ENCODE data around the gene ITSN2. TPM values are rescaled to one million over a fixed set of nuclear protein-coding genes. Genes with fewer than 3 reads are reported as not detected.

ITSN2 gene
- total and polyA plus RNA-seq, 12 donors = 35.1 to 108 (median 59.8) TPM

DNA sequence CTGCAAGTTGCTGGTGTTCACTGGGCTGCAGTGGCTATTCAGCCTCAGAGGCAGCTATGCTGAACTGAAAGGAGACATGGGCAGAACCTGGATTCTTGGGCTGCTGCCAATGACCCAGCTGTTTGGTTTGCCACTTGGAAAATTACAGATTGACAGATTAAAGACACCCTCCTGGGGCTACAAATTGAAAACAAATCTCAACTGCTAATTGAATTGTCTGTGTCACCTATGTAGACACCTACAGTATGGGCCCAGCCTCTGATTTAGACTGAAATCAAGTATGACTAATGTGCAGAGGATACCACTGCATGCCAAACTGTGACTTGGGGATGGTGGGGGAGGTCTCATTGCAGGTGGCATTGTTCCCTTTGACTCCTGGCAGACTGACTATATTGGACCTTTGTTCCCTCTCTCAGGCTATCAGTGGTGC, 42.8 kb downstream of the ITSN2 start:
- Histone ChIP-seq H3K4me1 (replicated peaks in 1 of 2) (peaks cover 6 to 18% of the 10 kb centered on the region in 2 donors), H3K27ac (no peak overlapping the region), H3K9me3 (replicated peaks in 1 of 3) (no peaks in the 10 kb centered on the region), H3K4me3 (no peak overlapping the region), H3K36me3 (replicated peaks in 1 of 2) (no peaks in the 10 kb centered on the region), H3K27me3 (no peaks in the 10 kb centered on the region)
- peak in 5 of 7 donors; percentile 18 to 84 (median 51) for DNase-seq
- TF ChIP-seq, protein P1, sequence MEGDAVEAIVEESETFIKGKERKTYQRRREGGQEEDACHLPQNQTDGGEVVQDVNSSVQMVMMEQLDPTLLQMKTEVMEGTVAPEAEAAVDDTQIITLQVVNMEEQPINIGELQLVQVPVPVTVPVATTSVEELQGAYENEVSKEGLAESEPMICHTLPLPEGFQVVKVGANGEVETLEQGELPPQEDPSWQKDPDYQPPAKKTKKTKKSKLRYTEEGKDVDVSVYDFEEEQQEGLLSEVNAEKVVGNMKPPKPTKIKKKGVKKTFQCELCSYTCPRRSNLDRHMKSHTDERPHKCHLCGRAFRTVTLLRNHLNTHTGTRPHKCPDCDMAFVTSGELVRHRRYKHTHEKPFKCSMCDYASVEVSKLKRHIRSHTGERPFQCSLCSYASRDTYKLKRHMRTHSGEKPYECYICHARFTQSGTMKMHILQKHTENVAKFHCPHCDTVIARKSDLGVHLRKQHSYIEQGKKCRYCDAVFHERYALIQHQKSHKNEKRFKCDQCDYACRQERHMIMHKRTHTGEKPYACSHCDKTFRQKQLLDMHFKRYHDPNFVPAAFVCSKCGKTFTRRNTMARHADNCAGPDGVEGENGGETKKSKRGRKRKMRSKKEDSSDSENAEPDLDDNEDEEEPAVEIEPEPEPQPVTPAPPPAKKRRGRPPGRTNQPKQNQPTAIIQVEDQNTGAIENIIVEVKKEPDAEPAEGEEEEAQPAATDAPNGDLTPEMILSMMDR (IDR thresholded peaks at IDR 0.05) = no peak
- TF ChIP-seq POLR2A (IDR thresholded peaks at IDR 0.05) = no peak
- intact Hi-C loops (cut with DNase I) = no loop called here

DNA sequence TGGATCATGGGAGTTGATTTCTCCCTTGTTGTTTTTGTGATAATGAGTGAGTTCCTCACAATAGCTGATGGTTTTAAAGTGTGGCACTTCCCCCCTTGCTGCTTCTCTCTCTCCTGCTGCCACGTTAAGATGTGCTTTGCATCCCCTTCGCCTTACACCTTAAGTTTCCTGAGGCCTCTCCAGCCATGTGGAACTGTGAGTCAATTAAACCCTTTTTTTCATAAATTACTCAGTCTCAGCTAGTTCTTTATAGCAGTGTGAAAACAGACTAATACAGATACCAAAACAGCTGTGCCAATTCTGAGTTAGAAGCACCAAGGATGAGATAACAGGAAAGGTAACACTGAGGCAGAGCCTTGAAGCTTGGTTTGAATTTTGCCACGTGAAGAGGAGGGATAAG, 44.7 kb downstream of the ITSN2 start:
- Histone ChIP-seq H3K9me3 (replicated peaks in 1 of 3) (no peaks in the 10 kb centered on the region), H3K4me1 (replicated peaks in 1 of 2) (peaks cover 6 to 18% of the 10 kb centered on the region in 2 donors), H3K36me3 (replicated peaks in 1 of 2) (no peaks in the 10 kb centered on the region), H3K4me3 (no peak overlapping the region), H3K27ac (no peak overlapping the region), H3K27me3 (no peaks in the 10 kb centered on the region)
- WGBS, 4 donors = 74 to 86% (median 77%) methylated on average over 3 of the region's 3 CpGs
- no peak for DNase-seq
- intact Hi-C loops (cut with DNase I) = no loop called here
- TF ChIP-seq, protein P1 (IDR thresholded peaks at IDR 0.05) = no peak
- no peak for TF ChIP-seq POLR2A (IDR thresholded peaks at IDR 0.05)

DNA sequence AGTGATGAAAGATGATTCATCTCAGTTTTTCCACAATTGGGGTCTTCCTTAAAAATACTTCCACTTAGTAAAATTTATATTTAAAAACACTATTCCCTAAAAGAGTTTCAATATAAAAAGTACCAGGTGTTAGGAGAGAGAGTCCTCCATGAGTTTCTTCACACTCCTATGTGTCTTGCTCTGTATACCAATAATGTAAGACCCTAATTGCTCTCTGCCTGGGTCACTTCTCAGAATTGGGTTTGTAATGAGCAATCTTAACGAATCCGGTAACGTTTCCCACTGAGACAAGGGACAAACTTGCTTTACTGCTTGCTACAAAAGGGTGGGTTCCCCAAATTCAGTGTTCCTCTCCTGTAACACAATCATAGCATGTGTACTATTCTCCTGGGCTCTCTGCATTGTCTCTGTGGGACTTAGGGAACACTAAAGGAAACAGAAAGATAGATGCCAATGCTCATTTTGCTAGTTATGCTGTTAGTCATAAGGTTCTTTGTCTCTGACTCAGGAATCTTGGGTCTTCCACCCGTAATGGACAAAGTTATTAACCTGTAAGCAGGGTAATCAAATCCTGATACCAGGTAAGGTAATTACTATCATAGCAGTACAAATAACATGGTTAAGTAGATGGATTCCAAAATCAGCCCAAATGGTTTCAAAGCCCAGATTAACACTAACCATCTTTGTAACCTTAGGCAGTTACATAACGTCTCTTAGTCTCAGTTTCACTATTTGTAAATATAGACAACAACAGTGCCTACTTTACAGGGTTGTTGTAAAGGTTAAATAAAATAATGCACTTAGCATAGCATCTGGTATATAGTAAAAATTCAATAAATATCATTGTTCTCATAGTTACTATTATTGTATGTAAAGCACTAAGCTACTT, 46.3 kb downstream of the ITSN2 start:
- Histone ChIP-seq H3K4me3 (no peak overlapping the region), H3K27ac (no peak overlapping the region), H3K36me3 (replicated peaks in 1 of 2) (peaks cover 0 to 13% of the 10 kb centered on the region in 2 donors), H3K27me3 (no peaks in the 10 kb centered on the region), H3K9me3 (replicated peaks in 1 of 3) (no peaks in the 10 kb centered on the region), H3K4me1 (replicated peaks in 1 of 2) (peaks cover 6 to 18% of the 10 kb centered on the region in 2 donors)
- intact Hi-C loops (cut with DNase I) = no loop called here
- no peak for DNase-seq
- TF ChIP-seq, protein P1 (IDR thresholded peaks at IDR 0.05) = no peak
- TF ChIP-seq POLR2A (IDR thresholded peaks at IDR 0.05) = no peak
- 86 to 91% (median 89%) methylated on average over 5 of the region's 5 CpGs for WGBS, 4 donors

DNA sequence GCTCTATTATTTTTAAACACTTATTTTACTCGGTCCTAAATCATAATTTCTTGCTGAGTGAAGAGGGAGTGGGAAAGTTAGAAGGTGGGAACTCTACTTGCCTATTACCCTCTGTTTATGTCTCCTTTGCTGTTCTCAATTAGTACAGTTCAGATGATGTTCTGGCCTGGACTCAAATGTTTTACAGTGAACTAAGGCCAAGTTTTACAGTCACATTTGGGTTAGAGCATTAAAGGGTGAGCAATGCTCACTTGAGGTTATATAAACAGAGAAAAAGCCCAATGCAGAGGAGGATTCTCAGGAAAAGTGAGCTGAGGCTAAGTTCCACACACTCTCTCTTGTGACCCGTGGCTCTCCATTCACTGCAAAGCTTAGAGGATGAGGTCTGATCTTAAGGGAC, 52.4 kb downstream of the ITSN2 start:
- Histone ChIP-seq H3K36me3 (replicated peaks in 1 of 2) (peaks cover 0 to 43% of the 10 kb centered on the region in 2 donors), H3K27me3 (no peaks in the 10 kb centered on the region), H3K9me3 (replicated peaks in 1 of 3) (no peaks in the 10 kb centered on the region), H3K4me1 (replicated peaks in 1 of 2) (peaks cover 15 to 18% of the 10 kb centered on the region in 2 donors), H3K27ac (no peak overlapping the region), H3K4me3 (no peak overlapping the region)
- TF ChIP-seq, protein P1 (IDR thresholded peaks at IDR 0.05) = no peak
- TF ChIP-seq POLR2A (IDR thresholded peaks at IDR 0.05) = no peak
- intact Hi-C loops (cut with DNase I) = no loop called here
- no peak for DNase-seq
- 75 to 94% (median 83%) methylated on average over 2 of the region's 2 CpGs for WGBS, 4 donors
